GM18951 (cell line): ENCODE data around the gene REL.
"Not testable (repeated sequence)": the region's sequence is repeated elsewhere in the genome, so short reads cannot be mapped to it uniquely, and the experiment has no call there.

Source experiments
- POLR2A ChIP-seq: IDR thresholded peaks from 4 replicates; pipeline ENCODE4 v1.6.1; 2011; ENCODE audit warnings: mild to moderate bottlenecking; ENCODE audit not compliant: insufficient read length, insufficient read depth; ENCODE audit errors: extremely low read depth
- in situ Hi-C: fragments of 300-500 bp; cut with MboI; formaldehyde crosslinking; loops from one replicate; pipeline ENCODE4 v1.12.0; 2022; ENCODE audit warnings: low sequenced_read_pairs, mixed read lengths, inconsistent platforms; ENCODE audit not compliant: unreplicated experiment

Gene REL

GRCh38 chr2:60926741-60927552 lies 45.6 kb downstream of the REL start:
- TF ChIP-seq POLR2A: no peak
- in situ Hi-C loops: no loop called here

- in situ Hi-C loops: not testable (repeated sequence)
Measured at GRCh38 chr2:60932061-60932460, 50.7 kb downstream of the REL start.

GRCh38 chr2:60932954-60933353 lies 51.6 kb downstream of the REL start:
- TF ChIP-seq POLR2A: no peak
- in situ Hi-C loops: no loop called here

GRCh38 chr2:60934165-60934722 lies 52.9 kb downstream of the REL start:
- in situ Hi-C loops: no loop called here
- TF ChIP-seq POLR2A: no peak

GRCh38 chr2:60936757-60937156 lies 55.4 kb downstream of the REL start:
- in situ Hi-C loops: no loop called here
- TF ChIP-seq POLR2A: no peak

- in situ Hi-C loops: no loop called here
- TF ChIP-seq POLR2A: no peak
Measured at GRCh38 chr2:60938301-60938700, 56.9 kb downstream of the REL start.

GRCh38 chr2:60939622-60940021 lies 58.2 kb downstream of the REL start:
- no peak for TF ChIP-seq POLR2A
- in situ Hi-C loops: no loop called here

- in situ Hi-C loops: no loop called here
Measured at GRCh38 chr2:60945341-60945740, 64.0 kb downstream of the REL start.

GRCh38 chr2:60947056-60947455 lies 65.7 kb downstream of the REL start:
- in situ Hi-C loops: no loop called here
- TF ChIP-seq POLR2A: no peak

More at GRCh38 chr2:60945341-60945740, 64.0 kb downstream of the REL start:
- TF ChIP-seq POLR2A: no peak

- in situ Hi-C loops: no loop called here
- TF ChIP-seq POLR2A: no peak
Measured at GRCh38 chr2:60948161-60948560, 66.8 kb downstream of the REL start.

- in situ Hi-C loops: no loop called here
- no peak for TF ChIP-seq POLR2A
Measured at GRCh38 chr2:60948926-60949579, 67.7 kb downstream of the REL start.

GRCh38 chr2:60954139-60954538 lies 72.8 kb downstream of the REL start:
- in situ Hi-C loops: no loop called here
- no peak for TF ChIP-seq POLR2A

GRCh38 chr2:60957224-60957623 lies 75.8 kb downstream of the REL start:
- TF ChIP-seq POLR2A: no peak
- in situ Hi-C loops: no loop called here

GRCh38 chr2:60957643-60958042 lies 76.3 kb downstream of the REL start:
- TF ChIP-seq POLR2A: no peak
- in situ Hi-C loops: no loop called here
